ENCODE measurements around the gene OLFM2. TPM values are rescaled to one million over a fixed set of nuclear protein-coding genes. Genes with fewer than 3 reads are reported as not detected.

Gene OLFM2
- total RNA-seq = 1.1 and 24.3 TPM in 2 replicates

DNA sequence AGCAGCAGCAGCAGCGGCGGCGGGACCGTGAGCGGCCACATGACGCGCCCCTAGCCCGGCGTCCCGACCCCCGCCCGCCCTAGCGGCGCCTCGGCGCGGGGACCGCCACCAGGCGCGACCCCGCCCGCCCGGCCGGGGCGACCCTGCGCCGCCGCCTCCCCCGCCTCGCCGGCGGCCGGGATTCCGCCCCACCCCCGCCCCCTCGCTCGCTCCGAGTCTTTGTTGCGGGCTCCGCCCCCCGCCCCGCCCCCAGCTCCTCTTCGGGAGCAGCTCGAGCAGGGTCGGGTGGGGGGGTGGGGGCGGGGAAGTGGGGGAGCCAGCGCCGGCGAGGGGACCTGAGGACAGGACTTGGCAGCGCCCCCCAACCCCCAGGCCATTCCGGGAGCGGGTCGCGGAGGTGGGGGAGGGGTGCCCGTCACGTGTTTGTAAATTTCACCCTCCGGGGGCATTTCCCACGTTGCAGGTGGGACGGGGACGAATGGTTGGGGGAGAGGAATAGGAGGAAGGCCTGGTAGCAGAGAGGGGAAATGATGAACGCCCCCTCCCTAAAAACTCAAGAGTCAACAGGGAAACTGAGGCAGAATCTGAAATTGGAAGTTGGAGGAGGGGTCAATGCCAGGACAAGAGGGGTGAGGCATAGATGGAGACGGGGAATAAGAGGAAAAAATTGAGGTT, at the start of gene OLFM2:
Gene OLFM2 (minus strand): TSS at position 190 of the 675 bp plus-strand sequence. CDS start 149 bp downstream, at position 41.

DNA sequence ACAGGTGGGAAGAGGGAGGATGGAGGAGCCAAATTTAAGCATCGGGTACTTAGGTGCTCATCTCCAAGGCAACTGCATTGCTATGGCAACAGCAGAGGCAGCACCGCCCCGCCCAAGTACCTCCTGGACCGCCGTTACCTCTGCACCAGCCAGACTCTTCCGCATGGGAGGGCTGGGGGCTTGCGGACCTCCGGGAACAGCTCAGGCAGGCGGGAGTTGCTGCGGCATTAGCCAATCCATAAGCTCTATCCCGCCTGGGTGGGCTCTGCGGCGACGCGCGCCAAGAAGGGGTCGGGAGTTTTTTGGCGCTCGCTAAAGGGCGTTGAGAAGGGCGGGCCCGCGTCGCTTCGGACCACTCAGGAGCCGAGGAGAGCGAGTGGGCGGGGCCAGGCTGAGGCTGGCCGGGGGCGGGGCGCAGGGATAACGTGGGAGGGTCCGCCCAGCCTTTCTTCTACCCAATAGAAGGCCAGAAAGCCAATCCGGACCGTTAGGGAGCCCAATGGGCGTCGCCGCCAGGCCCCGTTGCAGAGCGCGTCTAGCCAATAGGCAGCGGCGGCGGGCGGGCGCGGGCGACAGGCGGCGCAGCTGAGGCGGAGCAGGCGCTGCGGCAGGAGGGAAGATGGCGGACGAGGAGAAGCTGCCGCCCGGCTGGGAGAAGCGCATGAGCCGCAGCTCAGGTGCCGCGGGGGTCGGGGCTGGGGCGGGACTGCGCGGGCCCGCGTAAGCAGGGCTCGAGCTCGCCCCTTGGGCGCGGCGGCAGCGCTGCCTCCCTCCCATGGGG, 101.4 kb downstream of the OLFM2 start, which contains the start of gene PIN1:
Gene PIN1 (plus strand): TSS at position 593 of the 781 bp plus-strand sequence. CDS start 27 bp downstream, at position 620.

GRCh38 chr19:9827289-9828238, 108.8 kb downstream of the OLFM2 start, which contains the start of gene UBL5:
Gene UBL5 (plus strand): TSS chr19:9827918. CDS start chr19:9828338, 420 bp downstream.

DNA sequence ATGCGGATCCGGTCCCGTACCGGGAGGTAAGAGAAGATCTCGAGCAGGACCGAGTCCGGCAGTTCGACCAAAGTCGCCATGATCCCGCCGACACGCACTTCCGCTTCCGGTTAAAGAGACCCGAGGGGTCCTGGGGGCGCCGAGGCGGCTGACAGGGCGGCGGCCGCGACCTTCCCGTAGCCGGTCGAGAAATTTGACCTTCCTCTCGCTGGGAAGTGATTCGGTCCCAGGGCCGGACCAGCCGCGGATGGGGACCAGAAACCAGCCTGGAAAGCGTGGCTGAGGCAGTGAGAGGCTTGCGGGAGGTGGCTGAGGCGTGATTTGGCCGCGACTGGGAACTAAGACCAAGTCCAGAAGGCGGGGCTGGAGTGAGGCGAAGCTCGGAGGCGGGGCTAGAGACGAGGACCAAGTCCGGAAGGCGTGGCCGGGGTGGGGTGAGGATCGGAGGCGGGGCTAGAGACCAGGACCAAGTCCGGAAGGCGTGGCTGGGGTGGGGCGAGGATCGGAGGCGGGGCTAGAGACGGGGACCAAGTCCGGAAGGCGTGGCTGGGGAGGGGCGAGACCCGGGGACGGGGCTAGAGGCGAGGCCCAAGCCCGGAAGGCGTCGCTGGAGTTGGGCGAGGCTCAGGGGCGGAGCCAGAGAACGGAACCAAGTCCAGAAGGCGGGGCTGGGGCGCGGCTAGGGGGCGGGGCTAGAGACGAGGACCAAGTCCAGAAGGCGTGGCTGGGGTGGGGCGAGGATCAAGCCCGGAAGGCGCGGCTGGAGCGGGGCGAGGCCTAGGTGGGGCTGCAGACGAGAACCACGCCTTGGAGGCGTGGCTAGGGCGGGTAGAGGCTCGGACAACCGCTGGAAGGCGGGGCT, 117.3 kb downstream of the OLFM2 start, which contains the start of gene FBXL12:
Gene FBXL12 (minus strand): TSS at position 346 of the 862 bp plus-strand sequence. CDS start 266 bp downstream, at position 80.

Other genes with a start within 250 kb of the OLFM2 start
- 2.6 and 5.1 TPM in 2 replicates for gene ZNF846, start 167.8 kb downstream of the OLFM2 start, total RNA-seq
- gene FBXL12, start 117.4 kb downstream of the OLFM2 start, total RNA-seq = 6.2 and 7.0 TPM in 2 replicates
- 121 and 211 TPM in 2 replicates for gene UBL5, start 108.6 kb downstream of the OLFM2 start, total RNA-seq
- gene PIN1, start 101.2 kb downstream of the OLFM2 start, total RNA-seq = 79.5 and 89.2 TPM in 2 replicates
- gene COL5A3, start 74.0 kb upstream of the OLFM2 start, total RNA-seq = 1.2 TPM in 1 of 2 replicates, not detected in the other
- gene RDH8, start 77.0 kb upstream of the OLFM2 start, total RNA-seq = not detected in 2 replicates
- 4.5 and 15.2 TPM in 2 replicates for gene SHFL, start 149.8 kb upstream of the OLFM2 start, total RNA-seq
- gene ANGPTL6, start 166.2 kb upstream of the OLFM2 start, total RNA-seq = not detected in 2 replicates
- gene PPAN, start 169.8 kb upstream of the OLFM2 start, total RNA-seq = 27.3 and 48.0 TPM in 2 replicates
- 1.7 and 1.9 TPM in 2 replicates for gene P2RY11, start 175.2 kb upstream of the OLFM2 start, total RNA-seq
- gene EIF3G, start 183.4 kb upstream of the OLFM2 start, total RNA-seq = 301 and 383 TPM in 2 replicates